IMR-90 (cell line): ENCODE data around the gene CD8B. TPM values are rescaled to one million over a fixed set of nuclear protein-coding genes. Genes with fewer than 3 reads are reported as not detected.

Experiments used
- ATAC-seq: fragments of 200-7000 bp; cut with Tn5 transposase; 2 replicates; pipeline ENCODE4 v1.9.1; 2020; ENCODE audit warnings: low read depth, mild to moderate bottlenecking, moderate library complexity
- BruUV-seq: library from RNA; stranded (reverse); fragments of 400-500 nt; replicated peaks from 2 replicates; lab custom pipeline; 2021; lab: Mats Ljungman, UMichigan
- CTCF ChIA-PET: fragments of 300-600 bp; formaldehyde crosslinking; extraction: SDS; loops from one replicate; lab custom pipeline; 2021; ENCODE audit warnings: antibody characterized with exemption; lab: Yijun Ruan, JAX
- POLR2A ChIA-PET: fragments of 300-600 bp; sonication (Branson Sonifier 250); formaldehyde crosslinking; loops from one replicate; lab custom pipeline; 2022; ENCODE audit warnings: antibody characterized with exemption; ENCODE audit not compliant: unreplicated experiment; lab: Charles Lee
- DNase-seq: peaks from one replicate; pipeline ENCODE4 v3.0.0; 2013
- H2AFZ ChIP-seq: replicated peaks from 2 replicates; pipeline ENCODE3; 2013; ENCODE audit warnings: low read length, mild to moderate bottlenecking; ENCODE audit not compliant: poor library complexity
- H2AK5ac ChIP-seq: 2 replicates; pipeline ENCODE4 v1.6.1; 2013; ENCODE audit warnings: low read depth, low read length, inconsistent platforms
- H2AK9ac ChIP-seq: replicated peaks from 2 replicates; pipeline ENCODE3; 2013; ENCODE audit warnings: mild to moderate bottlenecking, low read depth, low read length, moderate library complexity; ENCODE audit not compliant: poor library complexity
- H2BK120ac ChIP-seq: 2 replicates; pipeline ENCODE4 v1.6.1; 2013; ENCODE audit warnings: low read depth, low read length, inconsistent platforms
- H2BK15ac ChIP-seq: 3 replicates; pipeline ENCODE4 v1.6.1; 2013; ENCODE audit warnings: low read depth, low read length, inconsistent platforms
- H2BK20ac ChIP-seq: 2 replicates; pipeline ENCODE4 v1.6.1; 2013; ENCODE audit warnings: low read depth, mild to moderate bottlenecking, inconsistent platforms, low read length, moderate library complexity
- H2BK5ac ChIP-seq: 2 replicates; pipeline ENCODE4 v1.6.1; 2013; ENCODE audit warnings: mild to moderate bottlenecking, low read depth, low read length, inconsistent platforms; ENCODE audit not compliant: poor library complexity, severe bottlenecking
- H3K14ac ChIP-seq: replicated peaks from 2 replicates; pipeline ENCODE4 v1.6.1; 2013; ENCODE audit warnings: low read depth, low read length, inconsistent platforms
- H3K18ac ChIP-seq: 2 replicates; pipeline ENCODE4 v1.6.1; 2013; ENCODE audit warnings: low read depth, low read length, control low read depth
- H3K23ac ChIP-seq: 2 replicates; pipeline ENCODE4 v1.6.1; 2013; ENCODE audit warnings: low read depth, low read length, inconsistent platforms
- H3K27ac ChIP-seq: 2 replicates; pipeline ENCODE4 v1.5.1; 2013; ENCODE audit warnings: mild to moderate bottlenecking, control low read depth, low read length; ENCODE audit not compliant: insufficient read depth
- H3K27me3 ChIP-seq: 2 replicates; pipeline ENCODE4 v1.6.1; 2013; ENCODE audit warnings: low read length; ENCODE audit not compliant: control insufficient read depth, insufficient read depth
- H3K36me3 ChIP-seq: 2 replicates; pipeline ENCODE4 v1.6.1; 2013; ENCODE audit warnings: low read length, mixed read lengths; ENCODE audit not compliant: control insufficient read depth, insufficient read depth
- H3K4ac ChIP-seq: 2 replicates; pipeline ENCODE4 v1.6.1; 2013; ENCODE audit warnings: low read depth, low read length, inconsistent platforms
- H3K4me1 ChIP-seq: 2 replicates; pipeline ENCODE4 v1.6.1; 2013; ENCODE audit warnings: low read length, mixed read lengths; ENCODE audit not compliant: control insufficient read depth, insufficient read depth
- H3K4me2 ChIP-seq: 2 replicates; pipeline ENCODE4 v1.6.1; 2013; ENCODE audit warnings: low read depth, mild to moderate bottlenecking, control low read depth, low read length, moderate library complexity
- H3K4me3 ChIP-seq: 2 replicates; pipeline ENCODE4 v1.5.1; 2013; ENCODE audit warnings: low read depth, mild to moderate bottlenecking, control low read depth, low read length, moderate library complexity; ENCODE audit not compliant: insufficient read depth
- H3K56ac ChIP-seq: 2 replicates; pipeline ENCODE4 v1.6.1; 2013; ENCODE audit warnings: low read length, inconsistent platforms; ENCODE audit not compliant: insufficient read depth; ENCODE audit errors: extremely low read depth
- H3K79me1 ChIP-seq, 2 experiments: 2 replicates each; pipeline ENCODE4 v1.6.1; 2013; ENCODE audit warnings: low read length in 2 of 2, inconsistent platforms in 1 of 2, low read depth in 1 of 2
- H3K9ac ChIP-seq: 2 replicates; pipeline ENCODE4 v1.6.1; 2013; ENCODE audit warnings: low read depth, low read length, control low read depth
- H3K9me1 ChIP-seq: 2 replicates; pipeline ENCODE4 v1.6.1; 2013; ENCODE audit warnings: low read length, inconsistent platforms; ENCODE audit not compliant: insufficient read depth
- H3K9me3 ChIP-seq: 2 replicates; pipeline ENCODE4 v1.6.1; 2013; ENCODE audit warnings: low read length; ENCODE audit not compliant: control insufficient read depth, insufficient read depth
- H4K20me1 ChIP-seq: 2 replicates; pipeline ENCODE4 v1.6.1; 2013; ENCODE audit warnings: low read length, inconsistent platforms; ENCODE audit not compliant: insufficient read depth
- H4K5ac ChIP-seq: 2 replicates; pipeline ENCODE4 v1.6.1; 2013; ENCODE audit warnings: mild to moderate bottlenecking, low read depth, low read length, control low read depth
- H4K8ac ChIP-seq, 2 experiments: 2 replicates each; pipeline ENCODE4 v1.6.1; 2013; ENCODE audit warnings: low read depth in 2 of 2, low read length in 2 of 2, control low read depth in 1 of 2, inconsistent platforms in 1 of 2
- H4K91ac ChIP-seq: 2 replicates; pipeline ENCODE4 v1.6.1; 2013; ENCODE audit warnings: low read depth, low read length, inconsistent platforms; ENCODE audit not compliant: insufficient read depth
- BHLHE40 ChIP-seq: fragments of 150-350 bp; IDR thresholded peaks from 2 replicates; pipeline ENCODE4 v1.6.1; 2016; ENCODE audit warnings: mild to moderate bottlenecking, low read depth, low read length
- CTCF ChIP-seq: conservative IDR thresholded peaks from 2 replicates; pipeline ENCODE4 v1.5.1; 2012; ENCODE audit warnings: mild to moderate bottlenecking, low read depth, low read length, improper control_type of control experiment
- ELK1 ChIP-seq: fragments of 150-350 bp; IDR thresholded peaks from 2 replicates; pipeline ENCODE4 v1.6.1; 2016; ENCODE audit warnings: low read depth, mild to moderate bottlenecking, low read length, moderate library complexity, borderline replicate concordance
- FOS ChIP-seq: fragments of 150-350 bp; IDR thresholded peaks from 2 replicates; pipeline ENCODE4 v1.6.1; 2016; ENCODE audit warnings: low read depth, low read length
- MAFK ChIP-seq: IDR thresholded peaks from 2 replicates; pipeline ENCODE4 v1.6.1; 2012; ENCODE audit warnings: low read depth, low read length, improper control_type of control experiment
- RAD21 ChIP-seq: IDR thresholded peaks from 2 replicates; pipeline ENCODE4 v1.6.1; 2012; ENCODE audit warnings: low read length, improper control_type of control experiment
- RCOR1 ChIP-seq: IDR thresholded peaks from 2 replicates; pipeline ENCODE4 v1.6.1; 2012; ENCODE audit warnings: mild to moderate bottlenecking, low read length, improper control_type of control experiment; ENCODE audit not compliant: insufficient replicate concordance
- RFX5 ChIP-seq: IDR thresholded peaks from 2 replicates; pipeline ENCODE4 v1.8.0; 2012; ENCODE audit warnings: low read depth, mild to moderate bottlenecking, low read length, moderate library complexity
- WGBS, 2 experiments: methylation state at CpG; one replicate each; pipeline versions ENCODE4 v1.1.5 to v1.1.7; 2013; ENCODE audit warnings: missing lambda C conversion rate in 2 of 2; ENCODE audit not compliant: insufficient read length in 1 of 2; ENCODE audit errors: extremely low coverage in 2 of 2; 5-methylcytosine and 5-hydroxymethylcytosine counted together
- dilution Hi-C: fragments of 300-500 bp; cut with HindIII; formaldehyde crosslinking; loops from one replicate; pipeline ENCODE4 v1.14.3; 2018; ENCODE audit warnings: low sequenced_read_pairs; ENCODE audit not compliant: unreplicated experiment
- in situ Hi-C: fragments of 300-500 bp; cut with MboI; formaldehyde crosslinking; loops from 3 replicates; pipeline ENCODE4 v1.14.3; 2019; ENCODE audit warnings: low sequenced_read_pairs, inconsistent platforms, mixed read lengths
- intact Hi-C: fragments of 100-400 bp; cut with micrococcal nuclease; formaldehyde crosslinking; loops from 2 replicates; pipeline ENCODE4 v1.10.0; 2022
- polyA plus RNA-seq, 3 experiments: library from polyadenylated mRNA; depleted of rRNA; stranded (reverse); fragments of >200 nt; gene quantifications; 2 replicates each; pipeline ENCODE4 v1.2.3, GENCODE V29; 2012; ENCODE audit warnings: low replicate concordance in 1 of 3
- total RNA-seq: library from RNA; depleted of rRNA; stranded (reverse); fragments of >200 nt; gene quantifications from 2 replicates; pipeline ENCODE4 v1.2.3, GENCODE V29; 2012

The CD8B gene
- total and polyA plus RNA-seq, 2 of the 4 experiments (the other 2 are of a cell fraction) = not detected

GRCh38 chr2:86825693-86826381 is 35.8 kb downstream of the CD8B start:
- Histone ChIP-seq H3K79me1 (no peaks in the 10 kb centered on the region), H2AFZ (no peak overlapping the region), H3K4ac (no peak overlapping the region), H3K27ac (no peak overlapping the region), H3K4me2 (no peak overlapping the region), H2BK5ac (no peak overlapping the region), H3K14ac (no peak overlapping the region), H2BK120ac (no peak overlapping the region), H3K18ac (no peak overlapping the region), H3K9ac (no peak overlapping the region), H3K27me3 (peaks cover 19% of the 10 kb centered on the region), H2AK9ac (no peak overlapping the region), H2AK5ac (no peak overlapping the region), H4K8ac (no peak overlapping the region), H3K4me1 (no peaks in the 10 kb centered on the region), H3K23ac (no peak overlapping the region), H4K20me1 (no peaks in the 10 kb centered on the region), H2BK20ac (no peak overlapping the region), H3K9me1 (no peaks in the 10 kb centered on the region), H3K36me3 (no peaks in the 10 kb centered on the region), H4K5ac (no peak overlapping the region), H3K9me3 (peaks cover 2% of the 10 kb centered on the region; the same call in 1 of the 2 replicates), H3K56ac (no peak overlapping the region), H2BK15ac (no peak overlapping the region), H3K4me3 (no peak overlapping the region), H4K91ac (no peak overlapping the region)
- DNase-seq = no peak
- no TSS peak for BruUV-seq
- in situ Hi-C loops = no loop called here
- WGBS, 2 experiments = 73% methylated on average over 3 of the region's 16 CpGs; no CpG with 5 or more reads in 1 of the 2 experiments
- no peak for ATAC-seq
- dilution Hi-C loops = no loop called here
- ChIA-PET POLR2A (no interaction called here), CTCF (no interaction called here)
- intact Hi-C loops = no loop called here
- TF ChIP-seq RAD21 (no peak), ELK1 (no peak), RFX5 (no peak), FOS (no peak), BHLHE40 (no peak), CTCF (no peak), MAFK (no peak), RCOR1 (no peak)
